OCI-LY1 (cell line): ENCODE data around the gene SNCB.

Source experiments
- EZH2 ChIP-seq: fragments of 200-600 bp; sonication (generic), shearing (Covaris generic); IDR thresholded peaks from 2 replicates; pipeline ENCODE4 v1.8.0; 2017; ENCODE audit warnings: borderline replicate concordance, mixed run types, mild to moderate bottlenecking, antibody characterized with exemption, low read length, moderate library complexity, mixed read lengths
- TF ChIP-seq, protein P1 (sequence below): fragments of 200-600 bp; sonication (generic), shearing (Covaris generic); IDR thresholded peaks from 2 replicates; pipeline ENCODE4 v1.5.1; 2017; ENCODE audit warnings: mild to moderate bottlenecking, antibody characterized with exemption, low read length, moderate library complexity, mixed read lengths

DNA sequence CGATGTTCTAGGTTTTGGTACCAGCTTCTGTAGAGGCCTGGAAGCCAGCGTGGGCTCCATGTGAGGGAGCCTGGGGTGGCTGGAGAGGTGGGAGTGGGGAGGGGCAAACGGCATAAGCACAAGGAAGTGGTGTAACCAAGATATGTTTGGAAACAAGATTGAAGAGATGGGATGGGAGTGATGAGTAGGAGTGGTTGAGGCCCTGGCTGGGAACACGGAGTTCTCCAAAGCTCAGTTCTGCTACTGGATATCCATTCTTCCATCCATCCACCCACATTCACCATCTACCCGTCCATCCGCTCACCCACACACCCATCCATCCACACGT, 29.1 kb upstream of the SNCB start:
- TF ChIP-seq, protein P1, sequence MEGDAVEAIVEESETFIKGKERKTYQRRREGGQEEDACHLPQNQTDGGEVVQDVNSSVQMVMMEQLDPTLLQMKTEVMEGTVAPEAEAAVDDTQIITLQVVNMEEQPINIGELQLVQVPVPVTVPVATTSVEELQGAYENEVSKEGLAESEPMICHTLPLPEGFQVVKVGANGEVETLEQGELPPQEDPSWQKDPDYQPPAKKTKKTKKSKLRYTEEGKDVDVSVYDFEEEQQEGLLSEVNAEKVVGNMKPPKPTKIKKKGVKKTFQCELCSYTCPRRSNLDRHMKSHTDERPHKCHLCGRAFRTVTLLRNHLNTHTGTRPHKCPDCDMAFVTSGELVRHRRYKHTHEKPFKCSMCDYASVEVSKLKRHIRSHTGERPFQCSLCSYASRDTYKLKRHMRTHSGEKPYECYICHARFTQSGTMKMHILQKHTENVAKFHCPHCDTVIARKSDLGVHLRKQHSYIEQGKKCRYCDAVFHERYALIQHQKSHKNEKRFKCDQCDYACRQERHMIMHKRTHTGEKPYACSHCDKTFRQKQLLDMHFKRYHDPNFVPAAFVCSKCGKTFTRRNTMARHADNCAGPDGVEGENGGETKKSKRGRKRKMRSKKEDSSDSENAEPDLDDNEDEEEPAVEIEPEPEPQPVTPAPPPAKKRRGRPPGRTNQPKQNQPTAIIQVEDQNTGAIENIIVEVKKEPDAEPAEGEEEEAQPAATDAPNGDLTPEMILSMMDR, result no peak
- no peak for TF ChIP-seq EZH2
